Lower lobe of right lung (tissue), 2 donors: ENCODE results near the gene FAM53B. TPM values are rescaled to one million over a fixed set of nuclear protein-coding genes. Genes with fewer than 3 reads are reported as not detected.

ENCODE experiments used
- ATAC-seq, 2 donors: fragments of 200-7000 bp; cut with Tn5 transposase; one replicate each; pipeline ENCODE4 v1.9.1; 2020 to 2022; ENCODE audit warnings: mild to moderate bottlenecking in 2 of 2, moderate library complexity in 2 of 2
- DNase-seq: peaks from one replicate; pipeline ENCODE4 v3.0.0-alpha.2; 2020
- H3K27ac ChIP-seq: fragments of 200-600 bp; one replicate; pipeline ENCODE4 v1.8.0; 2022
- H3K27me3 ChIP-seq: fragments of 200-600 bp; one replicate; pipeline ENCODE4 v1.8.0; 2022; ENCODE audit warnings: low read depth
- H3K36me3 ChIP-seq: fragments of 200-600 bp; one replicate; pipeline ENCODE4 v1.8.0; 2022; ENCODE audit warnings: mild to moderate bottlenecking
- H3K4me1 ChIP-seq: fragments of 200-600 bp; one replicate; pipeline ENCODE4 v1.8.0; 2022
- H3K4me3 ChIP-seq: fragments of 200-600 bp; one replicate; pipeline ENCODE4 v1.8.0; 2022; ENCODE audit warnings: mild to moderate bottlenecking
- H3K9me3 ChIP-seq: fragments of 200-600 bp; one replicate; pipeline ENCODE4 v1.8.0; 2022
- intact Hi-C: fragments of 100-400 bp; cut with DNase I; formaldehyde crosslinking; loops from one replicate; pipeline ENCODE4 v1.11.0; 2022
- total RNA-seq: library from RNA; stranded (reverse); fragmentation: NEBNext Ultra II Directional; extraction: Animal tissue kit (Norgen Biotek cat#: 25700); gene quantifications from one replicate; pipeline ENCODE4 v1.2.1, GENCODE V29; 2021
- TF ChIP-seq, protein P1 (sequence below): fragments of 200-600 bp; IDR thresholded peaks from one replicate; pipeline ENCODE4 v1.8.0; 2022; ENCODE audit warnings: antibody characterized with exemption, mild to moderate bottlenecking
- donor health status: DM: no; HTN: yes; CAD: no; lungs with severe emphysema.

Gene FAM53B
- total RNA-seq, 1 donor from 2014 or later = 40.7 TPM

DNA sequence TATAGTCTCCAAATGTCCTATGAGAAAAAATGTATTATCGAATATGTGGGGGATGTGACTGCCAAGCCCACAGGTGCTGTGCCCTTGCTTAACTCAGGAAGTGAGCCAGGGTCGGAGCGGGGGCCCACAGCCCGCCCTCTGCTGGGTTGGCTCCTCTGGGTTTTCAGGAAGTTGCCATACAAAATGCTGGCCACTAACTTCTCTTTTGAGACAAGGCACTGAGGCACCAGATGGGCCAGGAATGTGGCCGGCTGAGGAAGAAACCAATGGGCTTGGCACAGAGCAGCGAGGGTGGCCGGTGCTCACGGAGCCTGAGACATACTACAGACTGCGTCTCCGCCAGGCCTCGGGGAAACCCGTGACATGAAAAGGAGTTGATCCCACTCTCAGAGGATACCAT lies 58.9 kb downstream of the FAM53B start:
- peak; percentile 33 to 47 for ATAC-seq

DNA sequence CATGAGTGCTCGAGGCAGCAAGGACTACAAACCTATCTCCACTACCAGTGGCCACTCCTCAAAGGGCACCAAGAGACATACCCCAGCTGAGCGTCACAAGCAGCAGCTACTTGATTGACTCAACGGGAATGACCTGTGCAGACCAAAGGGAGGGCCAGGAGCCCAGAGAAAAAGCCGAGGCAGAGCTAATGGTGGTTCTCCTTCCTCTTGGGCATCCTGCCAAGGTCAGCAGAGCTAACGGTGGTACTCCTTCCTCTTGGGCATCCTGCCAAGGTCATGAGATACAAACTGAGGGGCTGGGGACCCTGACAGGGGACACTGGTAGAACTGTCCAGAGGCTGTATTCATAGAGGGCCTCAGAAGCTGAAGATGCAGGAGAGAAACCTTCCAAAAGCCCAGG lies 60.4 kb downstream of the FAM53B start:
- intact Hi-C loops = no loop called here
- no peak for ATAC-seq
- no peaks in the 10 kb centered on the region for H3K9me3 ChIP-seq
- peak overlapping the region; percentile 47 for H3K27ac ChIP-seq
- H3K4me1 ChIP-seq = peaks cover 86% of the 10 kb centered on the region
- no peak for DNase-seq
- H3K4me3 ChIP-seq = no peak overlapping the region
- H3K27me3 ChIP-seq = no peaks in the 10 kb centered on the region
- TF ChIP-seq, protein P1, sequence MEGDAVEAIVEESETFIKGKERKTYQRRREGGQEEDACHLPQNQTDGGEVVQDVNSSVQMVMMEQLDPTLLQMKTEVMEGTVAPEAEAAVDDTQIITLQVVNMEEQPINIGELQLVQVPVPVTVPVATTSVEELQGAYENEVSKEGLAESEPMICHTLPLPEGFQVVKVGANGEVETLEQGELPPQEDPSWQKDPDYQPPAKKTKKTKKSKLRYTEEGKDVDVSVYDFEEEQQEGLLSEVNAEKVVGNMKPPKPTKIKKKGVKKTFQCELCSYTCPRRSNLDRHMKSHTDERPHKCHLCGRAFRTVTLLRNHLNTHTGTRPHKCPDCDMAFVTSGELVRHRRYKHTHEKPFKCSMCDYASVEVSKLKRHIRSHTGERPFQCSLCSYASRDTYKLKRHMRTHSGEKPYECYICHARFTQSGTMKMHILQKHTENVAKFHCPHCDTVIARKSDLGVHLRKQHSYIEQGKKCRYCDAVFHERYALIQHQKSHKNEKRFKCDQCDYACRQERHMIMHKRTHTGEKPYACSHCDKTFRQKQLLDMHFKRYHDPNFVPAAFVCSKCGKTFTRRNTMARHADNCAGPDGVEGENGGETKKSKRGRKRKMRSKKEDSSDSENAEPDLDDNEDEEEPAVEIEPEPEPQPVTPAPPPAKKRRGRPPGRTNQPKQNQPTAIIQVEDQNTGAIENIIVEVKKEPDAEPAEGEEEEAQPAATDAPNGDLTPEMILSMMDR = no peak
- peaks cover 21% of the 10 kb centered on the region for H3K36me3 ChIP-seq

More for the DNA sequence above, 58.9 kb downstream of the FAM53B start:
- TF ChIP-seq, protein P1 = no peak
- peak; percentile 77 for DNase-seq
- H3K4me1 ChIP-seq = peaks cover 87% of the 10 kb centered on the region
- H3K9me3 ChIP-seq = no peaks in the 10 kb centered on the region
- peak overlapping the region; percentile 58 for H3K27ac ChIP-seq
- no peak overlapping the region for H3K4me3 ChIP-seq
- intact Hi-C loops = no loop called here
- H3K27me3 ChIP-seq = no peaks in the 10 kb centered on the region
- peaks cover 21% of the 10 kb centered on the region for H3K36me3 ChIP-seq

DNA sequence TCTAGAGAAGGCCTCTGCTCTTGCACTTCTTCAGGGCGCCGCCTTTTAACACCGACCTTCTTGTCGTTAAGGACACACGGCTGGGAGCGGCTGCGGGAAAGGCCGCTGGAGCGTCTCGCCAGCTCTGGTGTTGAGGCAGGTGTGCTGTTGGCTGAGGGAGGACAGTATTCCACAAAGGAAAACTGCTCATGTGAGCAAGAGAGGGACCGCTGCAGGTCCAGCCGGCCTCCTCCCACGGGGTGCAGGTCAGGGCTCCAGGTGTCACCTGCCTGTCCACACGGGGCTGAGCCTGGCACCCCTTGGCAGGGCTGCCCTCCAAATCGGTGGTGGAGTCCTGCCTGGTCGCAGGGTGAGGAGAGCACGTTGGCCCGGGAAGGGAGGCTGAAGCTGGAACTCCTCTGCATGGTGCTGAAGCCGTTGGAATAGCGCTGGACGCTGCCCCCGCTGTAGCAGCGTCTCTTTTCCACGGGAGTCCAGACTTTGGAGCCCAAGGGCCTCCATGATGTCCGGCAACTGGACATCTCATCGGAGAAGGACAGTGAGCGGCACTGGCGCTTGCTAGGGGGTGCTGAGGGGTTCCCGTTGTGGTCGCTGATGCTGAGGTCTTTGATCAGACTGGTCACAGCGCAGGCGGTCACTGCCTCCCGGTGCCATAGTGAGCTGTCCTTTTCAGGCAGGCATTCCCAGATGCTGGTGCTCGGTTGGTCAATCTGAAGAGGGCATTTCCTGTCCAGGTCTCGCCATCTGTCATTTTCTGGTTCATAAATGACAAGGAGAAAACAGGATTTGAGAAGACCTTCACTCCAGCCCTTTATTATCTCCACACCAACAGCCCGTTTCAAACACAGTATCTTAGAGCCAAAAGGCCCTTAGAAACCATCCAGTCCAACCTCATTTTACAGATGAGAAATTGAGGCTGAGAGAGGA lies 62.3 kb downstream of the FAM53B start:
- DNase-seq = peak; percentile 42
- Histone ChIP-seq H3K9me3 (no peaks in the 10 kb centered on the region), H3K4me1 (peaks cover 86% of the 10 kb centered on the region), H3K27ac (no peak overlapping the region), H3K36me3 (peaks cover 21% of the 10 kb centered on the region), H3K4me3 (no peak overlapping the region), H3K27me3 (no peaks in the 10 kb centered on the region)
- TF ChIP-seq, protein P1 = no peak
- ATAC-seq = no peak
- intact Hi-C loops = no loop called here

- H3K4me1 ChIP-seq = peaks cover 86% of the 10 kb centered on the region
- peaks cover 21% of the 10 kb centered on the region for H3K36me3 ChIP-seq
- no peak overlapping the region for H3K4me3 ChIP-seq
- H3K9me3 ChIP-seq = no peaks in the 10 kb centered on the region
- ATAC-seq = no peak
- H3K27ac ChIP-seq = peak overlapping the region; percentile 38
- intact Hi-C loops = no loop called here
- no peaks in the 10 kb centered on the region for H3K27me3 ChIP-seq
- TF ChIP-seq, protein P1 = no peak
- peak; percentile 25 for DNase-seq
These were observed 63.1 kb downstream of the FAM53B start for GRCh38 chr10:124681091-124681490.

DNA sequence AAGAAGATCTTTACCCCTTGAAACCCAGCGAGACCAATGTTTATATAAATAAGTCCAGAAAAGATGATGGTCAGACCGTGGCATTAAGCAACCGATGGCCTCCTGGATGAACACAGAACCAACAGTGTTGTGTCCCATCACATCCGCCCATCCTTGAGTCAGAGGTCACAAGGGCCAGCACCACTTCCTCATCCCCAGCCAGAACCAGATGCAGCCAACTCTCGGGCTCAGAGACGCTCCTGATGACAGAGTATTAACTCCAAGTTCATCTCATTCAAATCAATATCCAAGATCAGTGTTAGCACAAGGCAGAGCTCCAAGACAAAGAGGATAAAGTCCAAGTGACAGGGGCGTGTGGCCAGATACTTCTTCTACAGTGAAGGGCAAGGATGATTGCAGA lies 63.5 kb downstream of the FAM53B start:
- H3K4me1 ChIP-seq = peaks cover 86% of the 10 kb centered on the region
- DNase-seq = peak; percentile 80
- peak overlapping the region; percentile 56 for H3K27ac ChIP-seq

More for the DNA sequence above, 63.5 kb downstream of the FAM53B start:
- no peaks in the 10 kb centered on the region for H3K27me3 ChIP-seq
- H3K36me3 ChIP-seq = peaks cover 21% of the 10 kb centered on the region
- H3K4me3 ChIP-seq = no peak overlapping the region
- intact Hi-C loops = no loop called here
- H3K9me3 ChIP-seq = no peaks in the 10 kb centered on the region
- TF ChIP-seq, protein P1 = no peak
- ATAC-seq = peak; percentile 56 to 74
